Measurements from ENCODE around the gene PITX3. TPM values are rescaled to one million over a fixed set of nuclear protein-coding genes. Genes with fewer than 3 reads are reported as not detected.

Gene PITX3
- total and polyA plus RNA-seq, 9 of the 15 experiments (the other 6 are each of a cell fraction or from before 2014, with no cell fraction given) = 0.30 to 0.98 (median 0.95) TPM; not detected in 6

GRCh38 chr10:102241444-102242117, at the start of gene PITX3 (continued):
- TF ChIP-seq ZNF655 (CRISPR knock-in tag; IDR thresholded peaks at IDR 0.05) (no peak), MAFF (IDR thresholded peaks at IDR 0.05; ENCODE audit: low read length) (no peak), MYC (IDR thresholded peaks at IDR 0.05; ENCODE audit: low read depth, low read length) (peak; percentile 43; the same call in 1 of the 2 replicates), MYC (CRISPR knock-in tag; IDR thresholded peaks at IDR 0.05; ENCODE audit: borderline replicate concordance, low read depth) (no peak), NELFE (IDR thresholded peaks at IDR 0.05; ENCODE audit: insufficient read depth, insufficient read length) (no peak), PYGO2 (tag; IDR thresholded peaks at IDR 0.05) (no peak), HDAC2 (IDR thresholded peaks at IDR 0.05) (0 out of 2 replicates have a peak, but pooled peaks have one; percentile 41), PREB (CRISPR knock-in tag; IDR thresholded peaks at IDR 0.05) (no peak), MAZ (CRISPR knock-in tag; conservative IDR thresholded peaks at IDR 0.05 in 1 of 2, IDR thresholded peaks at IDR 0.05 in 1 of 2) (peak in 1 of 2 experiments; percentile 37; a peak in 2 of 4 replicates), ASH1L (IDR thresholded peaks at IDR 0.05; ENCODE audit: borderline replicate concordance, low read depth, partially characterized antibody) (no peak), ZNF347 (CRISPR knock-in tag; IDR thresholded peaks at IDR 0.05; ENCODE audit: low read depth) (no peak), SMARCA5 (IDR thresholded peaks at IDR 0.05) (peak; percentile 39; the same call in 1 of the 2 replicates), MXI1 (IDR thresholded peaks at IDR 0.05; ENCODE audit: low read depth, low read length) (peak; percentile 84), NCOA1 (IDR thresholded peaks at IDR 0.05; ENCODE audit: low read depth) (no peak), USF2 (CRISPR knock-in tag; IDR thresholded peaks at IDR 0.05) (peak; percentile 72), C11orf30 (IDR thresholded peaks at IDR 0.05; ENCODE audit: low read depth) (no peak), TBL1XR1 (IDR thresholded peaks at IDR 0.05; ENCODE audit: low read length in 2 of 2) (no peak), JUNB (CRISPR knock-in tag; conservative IDR thresholded peaks at IDR 0.05) (no peak), NONO (IDR thresholded peaks at IDR 0.05; ENCODE audit: low read depth in 2 of 2, low read length in 1 of 2) (no peak), CREB3L1 (IDR thresholded peaks at IDR 0.05; ENCODE audit: borderline replicate concordance, low read depth) (peak; percentile 86), FOXP4 (CRISPR knock-in tag; IDR thresholded peaks at IDR 0.05; ENCODE audit: borderline replicate concordance) (no peak), HDAC3 (IDR thresholded peaks at IDR 0.05; ENCODE audit: borderline replicate concordance, partially characterized antibody) (no peak)
